Activated T-cell treated with anti-CD3 and anti-CD28 coated beads, Interleukin-2, amount 50 U/mL, for 4 hours (primary cell): ENCODE data around the gene GSTM1. TPM values are rescaled to one million over a fixed set of nuclear protein-coding genes. Genes with fewer than 3 reads are reported as not detected.
A peak's percentile ranks its signal among the peaks of the same experiment; 100 is the strongest.

Experiments
- ATAC-seq, 2 donors: fragments of 200-7000 bp; cut with Tn5 transposase; one replicate each; pipeline ENCODE4 v1.10.0; 2021
- DNase-seq: peaks from one replicate; pipeline ENCODE4 v3.0.0-alpha.2; 2020
- H3K27me3 Mint-ChIP-seq: one replicate; pipeline ENCODE4 v1.8.0; 2021; ENCODE audit warnings: low read depth, mixed read lengths
- H3K36me3 Mint-ChIP-seq: one replicate; pipeline ENCODE4 v1.8.0; 2022; ENCODE audit warnings: mixed read lengths; ENCODE audit not compliant: insufficient read depth
- H3K4me1 Mint-ChIP-seq: one replicate; pipeline ENCODE4 v1.8.0; 2021; ENCODE audit warnings: low read depth, mixed read lengths
- H3K4me3 Mint-ChIP-seq: one replicate; pipeline ENCODE4 v1.8.0; 2021; ENCODE audit warnings: mild to moderate bottlenecking, moderate library complexity, mixed read lengths
- H3K9me3 Mint-ChIP-seq: one replicate; pipeline ENCODE4 v1.8.0; 2021; ENCODE audit warnings: mixed read lengths
- total RNA-seq, 3 donors: library from RNA; stranded (reverse); gene quantifications; one replicate each; pipeline ENCODE4 v1.2.1, GENCODE V29; 2021

Gene GSTM1
- 10 to 100 TPM in 2 of 3 donors, not detected in 1; 30.4 to 60.0 TPM for total RNA-seq

DNA sequence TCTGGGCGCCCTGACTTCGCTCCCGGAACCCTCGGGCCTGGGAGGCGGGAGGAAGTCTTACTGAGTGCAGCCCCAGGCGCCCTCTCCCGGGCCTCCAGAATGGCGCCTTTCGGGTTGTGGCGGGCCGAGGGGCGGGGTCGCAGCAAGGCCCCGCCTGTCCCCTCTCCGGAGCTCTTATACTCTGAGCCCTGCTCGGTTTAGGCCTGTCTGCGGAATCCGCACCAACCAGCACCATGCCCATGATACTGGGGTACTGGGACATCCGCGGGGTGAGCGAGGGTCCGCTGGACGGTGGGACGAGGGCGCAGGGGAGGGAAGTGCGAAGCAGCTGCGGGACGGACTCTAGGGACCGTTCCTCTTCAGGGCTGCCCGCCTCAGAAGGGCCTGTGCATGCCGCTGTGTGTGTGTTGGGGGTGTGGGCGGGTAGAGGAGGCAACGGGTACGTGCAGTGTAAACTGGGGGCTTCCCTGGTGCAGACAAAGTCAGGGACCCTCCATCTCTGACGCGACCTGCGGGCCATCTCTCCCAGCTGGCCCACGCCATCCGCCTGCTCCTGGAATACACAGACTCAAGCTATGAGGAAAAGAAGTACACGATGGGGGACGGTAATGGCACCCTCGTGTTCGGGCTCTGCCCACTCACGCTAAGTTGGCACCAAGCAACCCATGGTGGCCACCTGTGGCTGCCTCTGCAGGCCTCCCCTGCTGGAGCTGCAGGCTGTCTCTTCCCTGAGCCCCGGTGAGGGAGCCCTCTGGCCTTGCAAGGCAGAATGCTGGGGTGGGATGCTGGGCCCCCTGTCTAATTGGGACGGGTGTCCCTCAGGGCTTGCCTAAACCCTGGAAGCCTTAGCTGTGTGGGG lies at the start of gene GSTM1:
Gene GSTM1, plus strand, starts transcription at position 177 of the 859 bp plus-strand sequence. Its CDS starts 57 bp downstream, at position 234.
- ATAC-seq (peak in 1 of 2 donors; percentile 99), DNase-seq (peak; percentile 80)
- H3K4me3 Mint-ChIP-seq: peak within 1 kb of the TSS; percentile 83
- no peaks in the 10 kb centered on the region for H3K27me3 Mint-ChIP-seq
- peaks cover 5% of the 10 kb centered on the region for H3K4me1 Mint-ChIP-seq
- H3K36me3 Mint-ChIP-seq: peaks cover 2% of the 10 kb centered on the region
- H3K9me3 Mint-ChIP-seq: peaks cover 4% of the 10 kb centered on the region

DNA sequence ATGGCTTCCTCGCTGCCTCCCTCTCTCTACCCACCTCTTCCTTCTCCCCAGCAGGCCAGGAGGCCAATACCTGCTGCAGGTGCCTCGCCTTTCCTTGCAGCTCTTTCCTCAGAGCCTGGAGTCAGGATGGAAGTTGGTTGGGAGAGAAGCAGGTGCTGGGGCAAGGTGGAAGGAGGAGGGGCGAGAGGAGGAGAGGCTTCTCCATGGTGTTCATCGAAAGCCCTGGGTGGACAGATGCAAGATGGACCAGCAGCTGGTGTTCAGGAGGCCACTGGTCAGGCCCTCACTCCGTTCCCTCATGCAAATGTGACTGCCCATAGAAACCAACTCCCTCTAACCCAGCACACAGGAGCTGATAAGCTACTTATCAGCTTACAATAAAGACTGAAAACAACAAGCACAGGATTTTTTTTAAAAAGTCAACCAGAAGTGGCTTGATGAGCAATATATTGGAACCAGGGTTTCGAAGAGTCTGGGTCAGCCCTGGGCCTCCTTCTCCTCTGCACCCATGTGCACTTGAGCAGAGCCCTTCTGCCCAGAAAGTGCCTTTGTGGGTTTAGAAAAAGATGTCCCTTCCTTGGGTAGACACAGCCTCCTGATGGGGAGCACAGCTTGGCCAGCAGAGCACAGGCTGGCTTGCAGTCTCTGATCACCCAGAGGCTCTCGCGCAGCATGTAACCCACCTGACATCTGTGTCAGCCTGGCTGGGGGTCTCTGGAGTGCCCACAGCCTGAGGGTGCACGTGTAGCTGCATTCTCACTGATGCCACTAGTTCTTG lies 48.4 kb upstream of the GSTM1 start:
- no peak for DNase-seq
- H3K9me3 Mint-ChIP-seq: no peaks in the 10 kb centered on the region

DNA sequence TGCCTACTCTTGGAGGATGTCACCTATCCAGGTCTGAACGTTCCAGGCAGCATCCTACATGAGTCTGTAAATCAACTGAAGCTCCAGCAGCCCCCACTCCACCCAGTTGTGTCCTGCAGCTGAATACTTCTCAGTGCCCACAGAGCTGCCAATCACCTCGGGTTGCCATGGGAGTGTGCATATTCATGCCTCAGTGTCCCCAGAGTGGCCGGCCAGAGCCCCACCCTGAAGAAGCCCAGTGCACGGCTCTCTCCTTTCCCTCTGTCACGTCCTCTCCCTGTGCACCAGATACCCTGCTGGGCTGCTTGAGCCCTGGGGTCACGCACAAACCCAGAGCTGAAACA lies 47.8 kb upstream of the GSTM1 start:
- no peak for DNase-seq
- Mint-ChIP-seq H3K4me1 (peaks cover 13% of the 10 kb centered on the region), H3K36me3 (no peaks in the 10 kb centered on the region), H3K9me3 (no peaks in the 10 kb centered on the region), H3K27me3 (peaks cover 3% of the 10 kb centered on the region), H3K4me3 (no peak overlapping the region)
- ATAC-seq: no peak

More for the DNA sequence above, 48.4 kb upstream of the GSTM1 start:
- no peak for ATAC-seq
- H3K4me3 Mint-ChIP-seq: no peak overlapping the region
- H3K36me3 Mint-ChIP-seq: no peaks in the 10 kb centered on the region
- peaks cover 18% of the 10 kb centered on the region for H3K4me1 Mint-ChIP-seq
- H3K27me3 Mint-ChIP-seq: peaks cover 3% of the 10 kb centered on the region

DNA sequence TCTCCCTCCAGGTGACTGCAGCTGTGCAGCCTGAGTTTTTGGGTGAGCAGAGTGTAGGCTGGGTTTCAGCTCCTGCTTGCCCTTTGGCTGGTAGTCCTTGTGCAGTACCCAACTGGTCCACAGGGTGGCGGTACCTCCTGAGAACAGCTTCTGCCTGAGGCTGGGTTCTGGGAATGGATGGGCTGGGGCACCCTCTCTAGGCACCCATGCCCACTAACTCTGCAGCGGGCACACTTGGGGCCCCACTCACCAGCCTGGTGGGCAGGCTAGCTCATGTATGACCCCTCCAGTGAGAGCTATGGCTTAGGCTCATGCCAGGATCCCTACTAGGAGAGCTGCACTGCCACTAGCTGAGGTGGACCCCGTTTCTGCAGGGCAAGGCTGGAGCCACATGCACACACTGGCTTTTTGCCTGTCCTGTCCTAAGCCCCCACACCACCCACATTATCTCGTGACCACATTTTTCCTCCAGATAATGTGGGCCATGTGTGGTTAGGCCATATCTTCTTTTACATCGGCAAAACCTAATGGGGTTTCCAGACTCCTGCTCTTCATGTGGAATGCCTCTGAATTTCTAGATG lies 47.2 kb upstream of the GSTM1 start:
- H3K4me3 Mint-ChIP-seq: no peak overlapping the region
- DNase-seq: peak; percentile 92
- ATAC-seq: peak; percentile 68 to 71
- no peaks in the 10 kb centered on the region for H3K9me3 Mint-ChIP-seq
- peaks cover 3% of the 10 kb centered on the region for H3K27me3 Mint-ChIP-seq
- no peaks in the 10 kb centered on the region for H3K36me3 Mint-ChIP-seq
- H3K4me1 Mint-ChIP-seq: peaks cover 7% of the 10 kb centered on the region

DNA sequence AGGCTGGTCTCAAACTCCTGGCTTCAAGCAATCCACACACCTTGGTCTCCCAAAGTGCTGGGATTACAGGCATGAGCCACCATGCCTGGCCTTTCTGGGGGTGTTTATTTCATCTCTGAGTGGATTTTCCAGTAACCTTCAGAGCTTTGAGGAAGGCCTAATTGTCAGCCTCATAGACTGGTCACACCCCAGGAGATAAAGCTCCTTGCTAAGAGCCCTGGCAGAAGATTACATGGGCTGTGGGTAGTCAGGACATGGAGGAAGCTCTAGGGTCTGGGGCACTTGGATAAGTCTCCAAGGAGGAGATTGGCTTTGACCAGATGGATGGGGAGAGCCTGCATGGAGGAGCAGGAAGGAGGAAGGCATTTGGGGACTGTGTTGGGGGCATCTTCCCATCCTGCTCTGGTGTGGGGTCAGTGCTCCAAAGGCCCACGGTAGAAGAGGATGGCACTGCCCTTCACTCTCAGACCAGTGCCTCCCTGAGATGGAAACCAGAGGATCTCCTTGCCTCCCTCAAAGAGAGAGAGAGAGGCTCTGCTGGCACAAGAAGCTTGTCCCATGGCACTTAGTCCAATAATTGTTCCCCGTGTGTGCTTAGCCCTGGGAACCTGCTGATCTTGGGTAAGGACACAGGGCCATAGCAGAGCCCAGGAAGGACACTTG lies 46.4 kb upstream of the GSTM1 start:
- ATAC-seq (no peak), DNase-seq (no peak)
- Mint-ChIP-seq H3K4me3 (no peak overlapping the region), H3K9me3 (no peaks in the 10 kb centered on the region), H3K4me1 (peaks cover 5% of the 10 kb centered on the region), H3K27me3 (peaks cover 3% of the 10 kb centered on the region), H3K36me3 (no peaks in the 10 kb centered on the region)

DNA sequence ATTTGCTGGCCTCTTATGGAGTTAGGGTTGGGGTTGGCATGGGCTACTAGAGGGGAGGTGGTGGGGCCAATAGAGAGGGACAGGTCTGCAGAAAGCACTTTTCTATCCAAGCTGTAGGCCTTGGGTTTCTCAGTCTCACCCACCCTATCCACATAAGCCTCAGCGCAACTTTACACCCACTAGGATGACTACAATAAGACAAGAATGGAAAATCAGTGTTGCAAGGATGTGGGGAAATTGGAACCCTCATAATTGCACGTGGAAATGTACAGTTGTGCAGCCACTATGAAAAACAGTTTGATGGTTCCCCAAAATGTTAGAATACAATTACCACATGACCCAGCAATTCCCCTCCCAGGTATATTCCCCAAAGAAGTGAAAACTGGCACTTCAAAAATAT lies 45.8 kb upstream of the GSTM1 start:
- Mint-ChIP-seq H3K4me3 (no peak overlapping the region), H3K9me3 (no peaks in the 10 kb centered on the region), H3K27me3 (peaks cover 3% of the 10 kb centered on the region), H3K4me1 (peaks cover 5% of the 10 kb centered on the region), H3K36me3 (no peaks in the 10 kb centered on the region)
- DNase-seq (no peak), ATAC-seq (no peak)

DNA sequence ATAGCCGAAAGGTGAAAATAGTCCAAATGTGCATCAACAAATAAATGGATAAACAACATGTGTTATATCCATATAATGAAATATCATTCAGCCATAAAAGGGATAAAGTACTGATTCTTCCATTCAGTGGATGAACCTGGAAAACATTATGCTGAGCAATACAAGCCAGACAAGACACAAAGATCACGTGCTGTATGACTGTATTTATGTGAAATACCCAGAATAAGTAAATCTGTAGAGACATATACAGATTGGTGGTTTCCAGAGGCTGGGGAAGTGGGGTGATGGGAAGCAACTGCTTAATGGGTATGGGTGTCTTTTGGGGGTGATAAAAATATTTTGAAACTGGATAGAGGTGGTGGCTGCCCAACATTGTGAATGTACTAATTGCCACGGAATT lies 45.0 kb upstream of the GSTM1 start:
- no peaks in the 10 kb centered on the region for H3K9me3 Mint-ChIP-seq
- H3K27me3 Mint-ChIP-seq: peaks cover 3% of the 10 kb centered on the region
- peaks cover 5% of the 10 kb centered on the region for H3K4me1 Mint-ChIP-seq
- no peak for ATAC-seq
- H3K4me3 Mint-ChIP-seq: no peak overlapping the region
- no peaks in the 10 kb centered on the region for H3K36me3 Mint-ChIP-seq
- DNase-seq: no peak

DNA sequence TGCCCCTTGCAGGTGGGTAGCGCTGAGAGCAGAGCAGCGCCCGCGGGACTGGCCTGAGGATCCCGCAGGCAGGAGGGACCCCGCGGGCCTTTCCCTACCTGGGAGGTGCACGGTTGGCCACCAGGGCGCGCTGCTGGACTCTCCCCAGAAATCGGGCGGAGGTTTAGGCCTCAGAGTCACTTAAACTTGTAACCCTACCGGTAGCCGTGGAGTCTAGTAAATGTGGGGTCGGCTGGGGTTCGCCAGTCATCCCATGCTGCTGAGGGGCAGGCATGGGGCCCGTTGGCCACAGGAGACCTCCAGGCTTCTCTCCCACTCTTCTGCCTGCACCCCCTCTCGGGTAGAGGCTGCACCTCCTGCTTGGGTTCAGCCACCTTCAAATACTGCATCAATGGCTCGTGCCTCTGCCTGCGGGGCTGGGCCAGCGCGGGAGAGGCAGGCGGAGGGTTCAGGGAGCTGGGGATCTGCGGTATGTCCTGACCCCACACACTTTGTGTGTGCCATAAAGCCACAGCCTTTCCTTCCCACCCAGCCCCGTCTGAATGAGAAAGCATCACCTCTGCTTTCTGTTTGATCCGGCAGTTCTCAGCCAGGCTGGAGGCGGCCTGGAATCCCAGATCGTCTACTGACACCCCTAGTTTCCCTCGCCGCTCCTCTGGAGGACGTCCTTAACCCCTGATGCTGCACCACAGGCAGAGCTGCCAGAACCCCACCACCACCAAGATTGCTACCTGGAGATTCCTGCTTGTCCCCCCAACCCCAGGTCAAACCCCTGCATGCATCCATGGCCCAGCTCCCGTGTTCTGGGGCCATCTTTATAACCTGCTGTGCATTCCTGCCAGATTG lies 44.0 kb upstream of the GSTM1 start:
- Mint-ChIP-seq H3K4me3 (no peak overlapping the region), H3K9me3 (no peaks in the 10 kb centered on the region), H3K4me1 (peaks cover 5% of the 10 kb centered on the region), H3K36me3 (no peaks in the 10 kb centered on the region), H3K27me3 (peaks cover 3% of the 10 kb centered on the region)
- peak; percentile 85 for DNase-seq
- peak; percentile 97 for ATAC-seq

DNA sequence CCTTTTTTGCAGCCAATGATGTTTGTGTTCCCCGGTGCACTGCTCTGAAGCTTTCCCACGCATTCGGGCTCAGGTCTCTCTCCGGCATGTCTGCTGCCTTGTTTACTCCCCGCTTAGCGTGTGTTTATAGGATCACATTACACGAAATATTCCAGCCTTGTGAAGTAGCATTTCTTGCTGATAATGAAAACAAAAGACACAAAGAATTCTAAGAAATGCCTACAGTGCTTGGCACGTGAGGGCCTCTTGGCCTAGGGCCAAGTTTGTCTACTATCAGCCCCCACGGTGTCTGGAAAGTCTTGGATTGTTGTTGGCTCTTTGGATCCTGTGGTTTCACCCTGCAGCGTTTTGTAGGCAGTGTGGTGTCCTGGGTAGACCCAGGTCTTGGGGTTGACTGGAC lies 42.9 kb upstream of the GSTM1 start:
- Mint-ChIP-seq H3K9me3 (no peaks in the 10 kb centered on the region), H3K27me3 (peaks cover 3% of the 10 kb centered on the region), H3K4me1 (peaks cover 5% of the 10 kb centered on the region), H3K36me3 (no peaks in the 10 kb centered on the region), H3K4me3 (no peak overlapping the region)
- ATAC-seq (no peak), DNase-seq (no peak)

DNA sequence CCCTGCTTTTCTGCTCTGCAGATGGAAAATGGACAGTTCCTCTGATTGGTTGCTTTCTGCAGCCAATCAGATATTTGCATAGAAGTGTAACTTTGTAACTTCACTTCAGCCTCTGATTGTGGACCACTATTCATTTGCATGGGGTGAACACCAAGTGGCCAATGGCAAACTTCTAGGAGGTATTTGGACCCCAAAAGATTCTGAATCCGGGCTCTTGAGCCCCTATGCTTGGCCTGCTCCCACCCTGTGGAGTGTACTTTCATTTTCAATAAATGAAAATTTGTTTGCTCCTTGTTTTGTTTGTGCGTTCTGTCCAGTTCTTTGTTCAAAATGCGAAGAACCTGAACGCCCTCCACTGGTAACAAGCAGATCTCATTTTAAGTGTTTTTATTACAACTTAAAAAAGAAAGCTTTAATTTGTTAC lies 38.1 kb upstream of the GSTM1 start:
- ATAC-seq (no peak), DNase-seq (no peak)
- Mint-ChIP-seq H3K36me3 (no peaks in the 10 kb centered on the region), H3K4me1 (no peaks in the 10 kb centered on the region), H3K4me3 (no peak overlapping the region), H3K9me3 (no peaks in the 10 kb centered on the region), H3K27me3 (peaks cover 10% of the 10 kb centered on the region)

DNA sequence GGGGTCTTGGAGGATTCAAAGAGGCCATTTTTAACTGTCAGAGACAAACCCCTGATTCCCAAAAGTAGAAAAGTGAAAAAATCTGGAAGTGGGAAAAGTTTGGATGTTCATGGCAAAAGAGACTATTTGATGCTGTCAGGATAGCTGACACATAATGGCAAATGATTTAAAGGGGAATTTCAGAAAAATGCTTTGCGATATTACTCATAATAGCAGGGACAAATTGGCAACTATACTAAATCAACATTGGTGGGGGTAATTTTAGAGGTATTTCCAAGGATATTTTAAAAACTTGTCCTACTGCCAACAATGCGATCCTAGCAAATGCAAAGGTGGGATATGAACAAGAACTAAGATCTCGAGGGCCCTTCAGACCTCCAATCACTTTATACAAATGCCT lies 37.0 kb upstream of the GSTM1 start:
- Mint-ChIP-seq H3K4me3 (no peak overlapping the region), H3K27me3 (peaks cover 13% of the 10 kb centered on the region), H3K4me1 (peaks cover 9% of the 10 kb centered on the region), H3K9me3 (no peaks in the 10 kb centered on the region), H3K36me3 (no peaks in the 10 kb centered on the region)
- no peak for ATAC-seq
- no peak for DNase-seq

DNA sequence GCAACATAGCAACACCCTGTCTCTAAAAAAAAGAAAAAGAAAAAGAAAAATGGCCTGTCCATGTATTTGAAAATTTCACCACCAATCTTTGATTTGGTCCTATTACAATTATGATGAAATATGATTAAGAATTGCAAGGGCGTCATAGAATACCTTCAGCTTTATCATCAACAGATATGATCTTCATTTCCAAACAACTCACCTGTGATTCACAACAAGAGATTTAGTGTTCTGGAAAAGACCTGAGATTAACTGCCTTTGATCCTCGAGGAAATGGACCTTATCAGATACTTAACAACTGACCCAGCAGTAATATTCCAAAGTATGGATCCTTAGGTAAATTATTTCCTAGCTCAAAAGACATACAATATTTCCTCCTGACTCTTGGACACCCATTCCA lies 35.2 kb upstream of the GSTM1 start:
- Mint-ChIP-seq H3K4me1 (peaks cover 16% of the 10 kb centered on the region), H3K4me3 (no peak overlapping the region), H3K36me3 (no peaks in the 10 kb centered on the region), H3K27me3 (peaks cover 13% of the 10 kb centered on the region), H3K9me3 (no peaks in the 10 kb centered on the region)
- no peak for ATAC-seq
- DNase-seq: no peak

DNA sequence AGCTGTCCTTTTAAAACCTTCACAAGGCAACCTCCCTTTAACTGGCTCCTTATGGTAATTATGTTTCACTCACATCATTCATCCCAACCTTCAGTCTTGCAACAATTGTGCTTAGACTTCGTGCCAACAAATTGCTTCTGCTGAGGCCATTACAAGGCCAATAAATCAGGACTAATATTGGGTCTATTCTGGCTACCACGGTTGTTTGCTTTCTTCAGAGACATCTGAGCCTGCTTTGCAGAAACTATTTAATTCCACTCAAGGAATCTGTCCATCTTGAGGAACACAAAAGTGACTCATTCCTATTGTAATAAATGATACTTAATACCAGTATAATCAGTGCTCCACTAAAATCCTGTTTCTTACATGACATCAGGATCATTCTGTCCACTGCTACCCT lies 34.3 kb upstream of the GSTM1 start:
- ATAC-seq (no peak), DNase-seq (no peak)
- Mint-ChIP-seq H3K36me3 (no peaks in the 10 kb centered on the region), H3K4me1 (peaks cover 16% of the 10 kb centered on the region), H3K27me3 (peaks cover 13% of the 10 kb centered on the region), H3K9me3 (no peaks in the 10 kb centered on the region), H3K4me3 (no peak overlapping the region)
